ENCODE measurements around the gene HTRA3.

DNA sequence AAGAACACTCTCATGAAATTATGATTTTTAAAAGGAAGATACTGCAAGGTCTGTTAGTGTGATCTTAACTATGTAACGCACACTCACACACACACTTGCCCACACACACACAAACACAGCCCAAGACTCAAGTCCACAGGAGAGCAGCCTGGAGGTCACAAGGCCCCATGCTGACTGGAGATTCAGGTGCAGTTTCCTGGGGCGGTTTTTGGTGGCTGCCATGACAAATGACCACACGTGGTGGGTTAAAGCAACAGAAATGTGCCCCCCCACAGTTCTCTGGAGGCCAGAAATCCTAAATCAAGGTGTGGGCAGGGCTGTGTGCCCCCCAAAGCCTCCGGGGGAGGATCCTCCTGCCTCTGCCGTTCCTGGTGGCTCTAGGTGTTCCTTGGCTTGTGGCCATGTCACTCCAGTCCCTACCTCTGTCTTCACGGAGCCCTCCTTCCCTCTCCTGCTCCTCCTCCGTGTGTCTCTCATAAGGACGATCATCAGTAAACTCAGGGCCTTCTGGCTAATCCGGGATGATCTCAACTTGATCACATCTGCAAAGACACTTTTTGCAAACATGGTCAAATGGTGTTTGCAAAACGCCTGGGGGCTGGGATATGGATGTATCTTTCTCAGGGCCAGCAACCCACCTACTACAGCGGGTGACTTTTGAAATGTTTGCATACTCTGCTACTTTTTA is 9.7 kb upstream of the HTRA3 start:
- TF ChIP-seq POLR2AphosphoS5 (IDR thresholded peaks at IDR 0.05; ENCODE audit: low read depth): no peak
- TF ChIP-seq, protein P1, sequence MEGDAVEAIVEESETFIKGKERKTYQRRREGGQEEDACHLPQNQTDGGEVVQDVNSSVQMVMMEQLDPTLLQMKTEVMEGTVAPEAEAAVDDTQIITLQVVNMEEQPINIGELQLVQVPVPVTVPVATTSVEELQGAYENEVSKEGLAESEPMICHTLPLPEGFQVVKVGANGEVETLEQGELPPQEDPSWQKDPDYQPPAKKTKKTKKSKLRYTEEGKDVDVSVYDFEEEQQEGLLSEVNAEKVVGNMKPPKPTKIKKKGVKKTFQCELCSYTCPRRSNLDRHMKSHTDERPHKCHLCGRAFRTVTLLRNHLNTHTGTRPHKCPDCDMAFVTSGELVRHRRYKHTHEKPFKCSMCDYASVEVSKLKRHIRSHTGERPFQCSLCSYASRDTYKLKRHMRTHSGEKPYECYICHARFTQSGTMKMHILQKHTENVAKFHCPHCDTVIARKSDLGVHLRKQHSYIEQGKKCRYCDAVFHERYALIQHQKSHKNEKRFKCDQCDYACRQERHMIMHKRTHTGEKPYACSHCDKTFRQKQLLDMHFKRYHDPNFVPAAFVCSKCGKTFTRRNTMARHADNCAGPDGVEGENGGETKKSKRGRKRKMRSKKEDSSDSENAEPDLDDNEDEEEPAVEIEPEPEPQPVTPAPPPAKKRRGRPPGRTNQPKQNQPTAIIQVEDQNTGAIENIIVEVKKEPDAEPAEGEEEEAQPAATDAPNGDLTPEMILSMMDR (conservative IDR thresholded peaks at IDR 0.05; ENCODE audit: low read depth in 2 of 2): no peak
